ENCODE data around the gene VSTM4.

Gene VSTM4

DNA sequence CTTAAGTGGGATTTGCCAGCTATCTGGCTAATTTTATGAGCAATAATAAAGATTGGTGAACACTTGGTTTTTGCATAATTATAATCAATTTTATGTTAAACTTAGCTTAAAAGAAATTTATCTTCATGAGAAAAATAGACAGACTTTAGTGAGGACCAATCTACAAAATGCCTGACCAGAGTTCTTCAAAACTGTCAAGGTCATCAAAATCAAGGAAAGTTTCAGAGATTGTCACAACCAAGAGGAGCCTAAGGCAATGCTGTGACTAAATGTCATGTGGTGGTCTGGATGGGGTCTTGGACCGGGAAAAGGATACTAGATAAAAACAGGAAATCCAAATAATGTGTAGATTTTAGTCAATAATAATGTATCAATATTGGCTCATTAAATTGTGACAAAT, 36.2 kb upstream of the VSTM4 start:
- H3K9me3 ChIP-seq: peaks cover 0 to 14% (median 0%) of the 10 kb centered on the region in 3 donors
- peaks cover 0 to 3% of the 10 kb centered on the region in 2 donors for H3K27me3 ChIP-seq
- no peaks in the 10 kb centered on the region for H3K36me3 ChIP-seq
- DNase-seq: no peak
- H3K27ac ChIP-seq: no peak overlapping the region
- intact Hi-C loops (cut with DNase I; ENCODE audit: low total_unique reads): no loop called here
- no peak for TF ChIP-seq CTCF (IDR thresholded peaks at IDR 0.05)
- H3K4me3 ChIP-seq: no peak overlapping the region
- H3K4me1 ChIP-seq: no peaks in the 10 kb centered on the region

GRCh38 chr10:49151025-49151445, 35.7 kb upstream of the VSTM4 start:
- Histone ChIP-seq H3K36me3 (no peaks in the 10 kb centered on the region), H3K27me3 (peaks cover 0 to 3% of the 10 kb centered on the region in 2 donors), H3K9me3 (peaks cover 0 to 14% (median 0%) of the 10 kb centered on the region in 3 donors), H3K27ac (no peak overlapping the region), H3K4me3 (no peak overlapping the region), H3K4me1 (no peaks in the 10 kb centered on the region)
- intact Hi-C loops (cut with DNase I; ENCODE audit: low total_unique reads): no loop called here
- TF ChIP-seq CTCF (IDR thresholded peaks at IDR 0.05): no peak
- no peak for DNase-seq

DNA sequence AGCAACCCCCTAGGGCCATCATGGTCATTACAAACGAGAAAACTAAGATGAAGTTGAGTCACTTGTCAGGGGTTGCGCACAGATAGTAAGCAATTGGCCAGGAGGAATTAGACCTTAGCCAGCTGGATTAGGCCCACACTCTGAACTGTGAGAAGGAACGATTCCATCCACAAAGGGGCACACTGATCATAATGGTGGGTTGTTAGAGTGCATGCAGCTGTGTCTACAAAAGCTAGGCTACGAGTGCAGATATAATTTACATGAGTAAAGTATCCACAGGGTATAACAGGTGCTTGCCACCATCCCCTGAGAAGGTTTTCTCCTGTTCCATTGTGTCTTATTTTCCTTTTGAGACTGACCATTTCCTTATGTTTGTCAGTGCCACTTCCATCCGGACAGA, 35.1 kb upstream of the VSTM4 start:
- intact Hi-C loops (cut with DNase I; ENCODE audit: low total_unique reads): no loop called here
- DNase-seq: no peak
- Histone ChIP-seq H3K27me3 (peaks cover 0 to 3% of the 10 kb centered on the region in 2 donors), H3K9me3 (peaks cover 0 to 14% (median 0%) of the 10 kb centered on the region in 3 donors), H3K4me3 (no peak overlapping the region), H3K27ac (no peak overlapping the region), H3K36me3 (no peaks in the 10 kb centered on the region), H3K4me1 (no peaks in the 10 kb centered on the region)
- TF ChIP-seq CTCF (IDR thresholded peaks at IDR 0.05): no peak

GRCh38 chr10:49149881-49150280, 34.6 kb upstream of the VSTM4 start:
- Histone ChIP-seq H3K27me3 (peaks cover 0 to 3% of the 10 kb centered on the region in 2 donors), H3K4me1 (no peaks in the 10 kb centered on the region), H3K27ac (no peak overlapping the region), H3K9me3 (peaks cover 0 to 14% (median 0%) of the 10 kb centered on the region in 3 donors), H3K4me3 (no peak overlapping the region), H3K36me3 (no peaks in the 10 kb centered on the region)
- intact Hi-C loops (cut with DNase I; ENCODE audit: low total_unique reads): no loop called here
- no peak for TF ChIP-seq CTCF (IDR thresholded peaks at IDR 0.05)
- no peak for DNase-seq

- no peak overlapping the region for H3K27ac ChIP-seq
- peaks cover 0 to 14% (median 0%) of the 10 kb centered on the region in 3 donors for H3K9me3 ChIP-seq
- no peak for TF ChIP-seq CTCF (IDR thresholded peaks at IDR 0.05)
- no peaks in the 10 kb centered on the region for H3K27me3 ChIP-seq
- H3K4me3 ChIP-seq: no peak overlapping the region
- peaks cover 0 to 10% (median 4%) of the 10 kb centered on the region in 4 donors for H3K4me1 ChIP-seq
- H3K36me3 ChIP-seq: no peaks in the 10 kb centered on the region
- no peak for DNase-seq
- intact Hi-C loops (cut with DNase I; ENCODE audit: low total_unique reads): no loop called here
These were observed 28.9 kb upstream of the VSTM4 start for GRCh38 chr10:49144058-49144720.

All from tibial artery (tissue), 4 donors.